Fibroblast of villous mesenchyme (primary cell): Measurements from ENCODE around the gene HAPLN3. TPM values are rescaled to one million over a fixed set of nuclear protein-coding genes. Genes with fewer than 3 reads are reported as not detected.

Experiments used
- DNase-seq: peaks from one replicate; pipeline ENCODE4 v3.0.0-alpha.2; 2010; ENCODE audit warnings: low read depth
- H3K4me3 ChIP-seq: 2 replicates; pipeline ENCODE4 v1.5.1; 2011; ENCODE audit warnings: low read depth, mild to moderate bottlenecking, low read length
- total RNA-seq: library from RNA; depleted of rRNA; stranded (reverse); fragments of >200 nt; gene quantifications from 2 replicates; pipeline ENCODE4 v1.2.3, GENCODE V29; 2012
- TF ChIP-seq, protein P1 (sequence below): IDR thresholded peaks from 2 replicates; pipeline ENCODE4 v1.5.1; 2012; ENCODE audit warnings: low read depth, mild to moderate bottlenecking, low read length; ENCODE audit not compliant: insufficient read depth

Gene HAPLN3
- total RNA-seq, 1 donor: 5.2 TPM

DNA sequence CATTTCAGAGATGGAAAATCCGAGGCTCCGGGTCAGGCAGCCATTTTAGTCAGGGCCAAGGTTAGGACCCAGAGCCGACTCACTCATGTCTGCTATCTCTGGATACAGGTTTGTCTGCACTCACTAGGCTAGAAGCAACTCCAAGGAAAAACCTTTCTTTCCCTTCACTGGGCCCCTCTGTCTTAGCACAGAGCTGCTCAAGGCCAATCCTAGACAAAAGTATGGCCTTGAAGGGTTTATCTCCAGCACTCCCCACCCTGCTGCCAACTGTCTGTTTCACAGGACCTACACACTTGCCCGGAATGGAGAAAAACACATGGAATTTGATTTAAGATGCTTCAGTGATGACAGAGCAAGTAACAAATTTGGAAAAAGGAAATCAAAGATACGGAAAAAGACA is 66.6 kb downstream of the HAPLN3 start:
- TF ChIP-seq, protein P1, sequence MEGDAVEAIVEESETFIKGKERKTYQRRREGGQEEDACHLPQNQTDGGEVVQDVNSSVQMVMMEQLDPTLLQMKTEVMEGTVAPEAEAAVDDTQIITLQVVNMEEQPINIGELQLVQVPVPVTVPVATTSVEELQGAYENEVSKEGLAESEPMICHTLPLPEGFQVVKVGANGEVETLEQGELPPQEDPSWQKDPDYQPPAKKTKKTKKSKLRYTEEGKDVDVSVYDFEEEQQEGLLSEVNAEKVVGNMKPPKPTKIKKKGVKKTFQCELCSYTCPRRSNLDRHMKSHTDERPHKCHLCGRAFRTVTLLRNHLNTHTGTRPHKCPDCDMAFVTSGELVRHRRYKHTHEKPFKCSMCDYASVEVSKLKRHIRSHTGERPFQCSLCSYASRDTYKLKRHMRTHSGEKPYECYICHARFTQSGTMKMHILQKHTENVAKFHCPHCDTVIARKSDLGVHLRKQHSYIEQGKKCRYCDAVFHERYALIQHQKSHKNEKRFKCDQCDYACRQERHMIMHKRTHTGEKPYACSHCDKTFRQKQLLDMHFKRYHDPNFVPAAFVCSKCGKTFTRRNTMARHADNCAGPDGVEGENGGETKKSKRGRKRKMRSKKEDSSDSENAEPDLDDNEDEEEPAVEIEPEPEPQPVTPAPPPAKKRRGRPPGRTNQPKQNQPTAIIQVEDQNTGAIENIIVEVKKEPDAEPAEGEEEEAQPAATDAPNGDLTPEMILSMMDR: no peak
- no peak overlapping the region for H3K4me3 ChIP-seq
- no peak for DNase-seq

Other genes starting within 250 kb of the HAPLN3 start
- 1.6 TPM in 1 of 2 replicates, not detected in the other for gene ACAN, start 92.1 kb downstream of the HAPLN3 start, total RNA-seq
- 158 and 168 TPM in 2 replicates for gene MFGE8, start 17.8 kb upstream of the HAPLN3 start, total RNA-seq
- gene ABHD2, start 192.9 kb upstream of the HAPLN3 start, total RNA-seq: 41.2 and 43.6 TPM in 2 replicates